ENCODE measurements around the gene IMPG1. TPM values are rescaled to one million over a fixed set of nuclear protein-coding genes. Genes with fewer than 3 reads are reported as not detected.

IMPG1 gene
- total RNA-seq, 1 experiment from 2014 or later, result not detected

DNA sequence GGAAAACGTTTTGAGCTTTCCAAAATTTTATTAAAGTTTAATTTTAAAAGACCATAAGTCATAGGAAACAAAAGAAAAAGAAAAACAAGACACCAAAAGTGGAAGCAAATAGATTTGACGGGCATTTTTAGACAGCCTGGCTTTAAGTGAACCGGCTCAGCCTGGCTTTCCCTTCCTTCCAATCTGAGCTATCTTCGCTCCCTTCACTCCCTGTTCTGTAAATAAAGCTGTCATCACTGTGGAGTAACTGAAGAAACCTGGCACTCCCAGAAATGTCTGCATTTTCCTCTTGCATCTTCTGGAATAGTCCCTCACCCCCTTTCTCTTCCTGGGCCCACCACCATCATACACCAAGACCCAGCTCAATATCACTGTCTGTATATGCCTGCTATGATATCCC is 131.9 kb downstream of the IMPG1 start:
- TF ChIP-seq EZH2 (IDR thresholded peaks at IDR 0.05; ENCODE audit: low read length, unreplicated experiment) (no peak), EZH2phosphoT487 (IDR thresholded peaks at IDR 0.05; ENCODE audit: borderline replicate concordance, low read length) (no peak)
- TF ChIP-seq, protein P1, sequence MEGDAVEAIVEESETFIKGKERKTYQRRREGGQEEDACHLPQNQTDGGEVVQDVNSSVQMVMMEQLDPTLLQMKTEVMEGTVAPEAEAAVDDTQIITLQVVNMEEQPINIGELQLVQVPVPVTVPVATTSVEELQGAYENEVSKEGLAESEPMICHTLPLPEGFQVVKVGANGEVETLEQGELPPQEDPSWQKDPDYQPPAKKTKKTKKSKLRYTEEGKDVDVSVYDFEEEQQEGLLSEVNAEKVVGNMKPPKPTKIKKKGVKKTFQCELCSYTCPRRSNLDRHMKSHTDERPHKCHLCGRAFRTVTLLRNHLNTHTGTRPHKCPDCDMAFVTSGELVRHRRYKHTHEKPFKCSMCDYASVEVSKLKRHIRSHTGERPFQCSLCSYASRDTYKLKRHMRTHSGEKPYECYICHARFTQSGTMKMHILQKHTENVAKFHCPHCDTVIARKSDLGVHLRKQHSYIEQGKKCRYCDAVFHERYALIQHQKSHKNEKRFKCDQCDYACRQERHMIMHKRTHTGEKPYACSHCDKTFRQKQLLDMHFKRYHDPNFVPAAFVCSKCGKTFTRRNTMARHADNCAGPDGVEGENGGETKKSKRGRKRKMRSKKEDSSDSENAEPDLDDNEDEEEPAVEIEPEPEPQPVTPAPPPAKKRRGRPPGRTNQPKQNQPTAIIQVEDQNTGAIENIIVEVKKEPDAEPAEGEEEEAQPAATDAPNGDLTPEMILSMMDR (conservative IDR thresholded peaks at IDR 0.05; ENCODE audit: low read depth, low read length), result no peak
- DNase-seq (no peak), ATAC-seq (peak; percentile 43; the same call in 1 of the 2 replicates)
- Histone ChIP-seq H3K9me3 (ENCODE audit: low read length) (no peaks in the 10 kb centered on the region), H3K27ac (ENCODE audit: low read length) (no peak overlapping the region), H3F3A (ENCODE audit: low read length, unreplicated experiment) (no peaks in the 10 kb centered on the region), H3K27me3 (ENCODE audit: low read length) (peaks cover 14% of the 10 kb centered on the region), H3K4me2 (ENCODE audit: low read length) (no peak overlapping the region), H3K4me1 (ENCODE audit: insufficient read depth, low read length) (peaks cover 3% of the 10 kb centered on the region; the same call in 1 of the 2 replicates), H3K9me2 (replicated peaks; ENCODE audit: low read length) (no peaks in the 10 kb centered on the region), H4K20me1 (ENCODE audit: low read length) (no peaks in the 10 kb centered on the region), H3K4me3 (ENCODE audit: low read length) (no peak overlapping the region), H3K79me2 (ENCODE audit: low read length) (no peaks in the 10 kb centered on the region), H2AFZ (ENCODE audit: low read length) (no peak overlapping the region), H3K36me3 (ENCODE audit: low read depth, low read length) (no peaks in the 10 kb centered on the region), H3K9ac (ENCODE audit: low read length) (no peak overlapping the region)
- POLR2A ChIA-PET (ENCODE audit: unreplicated experiment), result interaction anchor here (0.6 kb wide), 2 partner anchors 18 to 1291 kb away, joined by 3 read pairs; no protein-coding TSS in a partner anchor
- CTCF ChIA-PET, result no interaction called here
- intact Hi-C loops (cut with micrococcal nuclease), result no loop called here
- no TSS peak for BruUV-seq (replicated peaks)

DNA sequence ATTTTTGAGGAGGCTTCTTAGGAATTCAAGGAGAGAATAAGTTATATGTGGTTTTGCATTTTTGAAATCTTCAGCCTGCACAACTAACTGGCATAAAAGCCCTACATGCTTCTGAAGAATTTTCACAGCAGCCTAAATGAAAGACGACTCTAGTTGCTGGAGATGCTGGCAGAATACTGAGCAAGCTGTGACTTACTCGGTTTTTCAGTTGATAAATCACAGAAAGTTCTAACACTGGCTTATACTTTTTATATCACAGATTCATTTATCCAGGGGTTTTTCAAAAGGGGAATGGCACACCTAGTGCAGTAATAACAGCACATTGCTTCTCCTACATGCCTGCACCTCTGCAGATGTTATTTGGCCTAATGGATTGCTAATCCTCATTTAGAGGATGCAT is 134.6 kb downstream of the IMPG1 start:
- Histone ChIP-seq H3K36me3 (ENCODE audit: low read depth, low read length) (no peaks in the 10 kb centered on the region), H2AFZ (ENCODE audit: low read length) (no peak overlapping the region), H3F3A (ENCODE audit: low read length, unreplicated experiment) (no peaks in the 10 kb centered on the region), H3K4me3 (ENCODE audit: low read length) (no peak overlapping the region), H3K27me3 (ENCODE audit: low read length) (peaks cover 8% of the 10 kb centered on the region), H3K27ac (ENCODE audit: low read length) (no peak overlapping the region), H4K20me1 (ENCODE audit: low read length) (no peaks in the 10 kb centered on the region), H3K4me2 (ENCODE audit: low read length) (no peak overlapping the region), H3K79me2 (ENCODE audit: low read length) (no peaks in the 10 kb centered on the region), H3K4me1 (ENCODE audit: insufficient read depth, low read length) (peaks cover 9% of the 10 kb centered on the region; the same call in 1 of the 2 replicates), H3K9me2 (replicated peaks; ENCODE audit: low read length) (no peaks in the 10 kb centered on the region), H3K9me3 (ENCODE audit: low read length) (no peaks in the 10 kb centered on the region), H3K9ac (ENCODE audit: low read length) (no peak overlapping the region)
- CTCF ChIA-PET, result no interaction called here
- BruUV-seq (replicated peaks), result no TSS peak
- ATAC-seq (no peak), DNase-seq (no peak)
- intact Hi-C loops (cut with micrococcal nuclease), result no loop called here
- POLR2A ChIA-PET (ENCODE audit: unreplicated experiment), result no interaction called here
- TF ChIP-seq, protein P1 (conservative IDR thresholded peaks at IDR 0.05; ENCODE audit: low read depth, low read length), result no peak
- TF ChIP-seq EZH2 (IDR thresholded peaks at IDR 0.05; ENCODE audit: low read length, unreplicated experiment), result no peak
- TF ChIP-seq EZH2phosphoT487 (IDR thresholded peaks at IDR 0.05; ENCODE audit: borderline replicate concordance, low read length), result no peak

DNA sequence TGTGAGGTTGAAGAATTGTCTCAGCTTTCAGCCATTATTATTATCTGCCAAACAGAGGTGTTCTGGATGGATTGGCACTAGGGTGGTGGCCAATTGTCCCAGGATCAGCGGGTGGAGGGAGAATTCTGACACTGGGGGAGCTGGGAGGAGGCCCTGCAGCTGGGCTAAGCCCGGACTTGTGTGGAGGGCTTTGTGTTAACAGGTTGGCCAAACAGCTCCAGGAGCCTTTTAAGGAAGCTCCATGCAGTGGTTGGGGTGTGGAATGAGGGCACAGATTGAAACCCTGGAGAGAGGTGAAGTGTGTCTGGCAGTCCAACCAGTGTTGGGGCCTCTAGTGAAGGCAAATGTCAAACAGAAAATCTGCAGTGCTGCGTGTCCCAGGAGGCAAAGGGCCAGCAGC is 135.8 kb downstream of the IMPG1 start:
- no TSS peak for BruUV-seq (replicated peaks)

More for the DNA sequence above, 135.8 kb downstream of the IMPG1 start:
- no peak overlapping the region for H3K9ac ChIP-seq (ENCODE audit: low read length)
- H3K4me2 ChIP-seq (ENCODE audit: low read length), result no peak overlapping the region
- intact Hi-C loops (cut with micrococcal nuclease), result no loop called here
- CTCF ChIA-PET, result no interaction called here
- peaks cover 9% of the 10 kb centered on the region; the same call in 1 of the 2 replicates for H3K4me1 ChIP-seq (ENCODE audit: insufficient read depth, low read length)
- H3K79me2 ChIP-seq (ENCODE audit: low read length), result no peaks in the 10 kb centered on the region
- no peaks in the 10 kb centered on the region for H4K20me1 ChIP-seq (ENCODE audit: low read length)
- POLR2A ChIA-PET (ENCODE audit: unreplicated experiment), result no interaction called here
- H3K9me3 ChIP-seq (ENCODE audit: low read length), result no peaks in the 10 kb centered on the region
- ATAC-seq, result no peak
- H3K27ac ChIP-seq (ENCODE audit: low read length), result no peak overlapping the region
- no peaks in the 10 kb centered on the region for H3K9me2 ChIP-seq (replicated peaks; ENCODE audit: low read length)
- no peak overlapping the region for H2AFZ ChIP-seq (ENCODE audit: low read length)
- H3F3A ChIP-seq (ENCODE audit: low read length, unreplicated experiment), result no peaks in the 10 kb centered on the region
- H3K27me3 ChIP-seq (ENCODE audit: low read length), result no peaks in the 10 kb centered on the region
- H3K36me3 ChIP-seq (ENCODE audit: low read depth, low read length), result no peaks in the 10 kb centered on the region
- no peak overlapping the region for H3K4me3 ChIP-seq (ENCODE audit: low read length)
- no peak for DNase-seq
- TF ChIP-seq, protein P1 (conservative IDR thresholded peaks at IDR 0.05; ENCODE audit: low read depth, low read length), result no peak
- no peak for TF ChIP-seq EZH2phosphoT487 (IDR thresholded peaks at IDR 0.05; ENCODE audit: borderline replicate concordance, low read length)
- TF ChIP-seq EZH2 (IDR thresholded peaks at IDR 0.05; ENCODE audit: low read length, unreplicated experiment), result no peak

Measured in PC-3 (cell line).